Measurements from ENCODE around the gene PFKFB3. TPM values are rescaled to one million over a fixed set of nuclear protein-coding genes. Genes with fewer than 3 reads are reported as not detected.

PFKFB3 gene
- total and polyA plus RNA-seq, 2 of the 13 experiments (the other 11 are each of a cell fraction or from before 2014, with no cell fraction given): 1.2 to 13.3 TPM

DNA sequence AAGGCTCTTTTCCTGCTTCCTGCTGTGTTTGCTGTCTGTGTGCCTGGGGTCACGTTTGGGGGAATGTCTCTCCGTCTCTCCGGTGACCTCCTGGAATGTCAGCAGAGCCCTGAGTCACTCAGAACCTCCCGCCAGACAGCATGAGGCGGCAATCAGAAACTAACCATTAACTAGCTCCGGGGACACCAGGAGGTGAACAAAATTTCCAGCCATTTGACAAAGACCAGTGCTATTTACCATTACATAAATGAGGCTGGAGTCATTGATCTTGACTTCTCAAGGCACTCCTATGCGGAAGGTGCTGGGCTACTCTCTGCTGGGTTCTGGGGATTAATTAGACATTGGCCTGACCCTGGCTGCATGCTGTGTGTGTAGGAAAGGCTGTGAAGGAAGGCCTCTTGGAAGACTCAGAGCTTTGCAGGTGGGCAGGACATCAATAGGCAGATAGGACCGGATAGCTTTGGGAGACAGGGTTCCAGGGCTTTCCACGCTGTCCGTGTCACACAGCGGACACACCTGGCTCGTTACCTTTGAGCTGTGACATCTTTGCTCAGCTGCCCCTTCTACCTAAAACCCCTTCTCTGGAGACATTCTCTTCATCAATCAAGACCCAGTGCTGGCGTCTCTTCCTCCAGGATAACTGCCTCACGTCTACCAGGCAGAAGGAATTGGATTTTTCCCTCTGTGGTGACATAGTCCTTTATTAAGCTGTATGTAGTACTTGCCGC, 77.0 kb downstream of the PFKFB3 start (continued):
- TF ChIP-seq, protein P1, sequence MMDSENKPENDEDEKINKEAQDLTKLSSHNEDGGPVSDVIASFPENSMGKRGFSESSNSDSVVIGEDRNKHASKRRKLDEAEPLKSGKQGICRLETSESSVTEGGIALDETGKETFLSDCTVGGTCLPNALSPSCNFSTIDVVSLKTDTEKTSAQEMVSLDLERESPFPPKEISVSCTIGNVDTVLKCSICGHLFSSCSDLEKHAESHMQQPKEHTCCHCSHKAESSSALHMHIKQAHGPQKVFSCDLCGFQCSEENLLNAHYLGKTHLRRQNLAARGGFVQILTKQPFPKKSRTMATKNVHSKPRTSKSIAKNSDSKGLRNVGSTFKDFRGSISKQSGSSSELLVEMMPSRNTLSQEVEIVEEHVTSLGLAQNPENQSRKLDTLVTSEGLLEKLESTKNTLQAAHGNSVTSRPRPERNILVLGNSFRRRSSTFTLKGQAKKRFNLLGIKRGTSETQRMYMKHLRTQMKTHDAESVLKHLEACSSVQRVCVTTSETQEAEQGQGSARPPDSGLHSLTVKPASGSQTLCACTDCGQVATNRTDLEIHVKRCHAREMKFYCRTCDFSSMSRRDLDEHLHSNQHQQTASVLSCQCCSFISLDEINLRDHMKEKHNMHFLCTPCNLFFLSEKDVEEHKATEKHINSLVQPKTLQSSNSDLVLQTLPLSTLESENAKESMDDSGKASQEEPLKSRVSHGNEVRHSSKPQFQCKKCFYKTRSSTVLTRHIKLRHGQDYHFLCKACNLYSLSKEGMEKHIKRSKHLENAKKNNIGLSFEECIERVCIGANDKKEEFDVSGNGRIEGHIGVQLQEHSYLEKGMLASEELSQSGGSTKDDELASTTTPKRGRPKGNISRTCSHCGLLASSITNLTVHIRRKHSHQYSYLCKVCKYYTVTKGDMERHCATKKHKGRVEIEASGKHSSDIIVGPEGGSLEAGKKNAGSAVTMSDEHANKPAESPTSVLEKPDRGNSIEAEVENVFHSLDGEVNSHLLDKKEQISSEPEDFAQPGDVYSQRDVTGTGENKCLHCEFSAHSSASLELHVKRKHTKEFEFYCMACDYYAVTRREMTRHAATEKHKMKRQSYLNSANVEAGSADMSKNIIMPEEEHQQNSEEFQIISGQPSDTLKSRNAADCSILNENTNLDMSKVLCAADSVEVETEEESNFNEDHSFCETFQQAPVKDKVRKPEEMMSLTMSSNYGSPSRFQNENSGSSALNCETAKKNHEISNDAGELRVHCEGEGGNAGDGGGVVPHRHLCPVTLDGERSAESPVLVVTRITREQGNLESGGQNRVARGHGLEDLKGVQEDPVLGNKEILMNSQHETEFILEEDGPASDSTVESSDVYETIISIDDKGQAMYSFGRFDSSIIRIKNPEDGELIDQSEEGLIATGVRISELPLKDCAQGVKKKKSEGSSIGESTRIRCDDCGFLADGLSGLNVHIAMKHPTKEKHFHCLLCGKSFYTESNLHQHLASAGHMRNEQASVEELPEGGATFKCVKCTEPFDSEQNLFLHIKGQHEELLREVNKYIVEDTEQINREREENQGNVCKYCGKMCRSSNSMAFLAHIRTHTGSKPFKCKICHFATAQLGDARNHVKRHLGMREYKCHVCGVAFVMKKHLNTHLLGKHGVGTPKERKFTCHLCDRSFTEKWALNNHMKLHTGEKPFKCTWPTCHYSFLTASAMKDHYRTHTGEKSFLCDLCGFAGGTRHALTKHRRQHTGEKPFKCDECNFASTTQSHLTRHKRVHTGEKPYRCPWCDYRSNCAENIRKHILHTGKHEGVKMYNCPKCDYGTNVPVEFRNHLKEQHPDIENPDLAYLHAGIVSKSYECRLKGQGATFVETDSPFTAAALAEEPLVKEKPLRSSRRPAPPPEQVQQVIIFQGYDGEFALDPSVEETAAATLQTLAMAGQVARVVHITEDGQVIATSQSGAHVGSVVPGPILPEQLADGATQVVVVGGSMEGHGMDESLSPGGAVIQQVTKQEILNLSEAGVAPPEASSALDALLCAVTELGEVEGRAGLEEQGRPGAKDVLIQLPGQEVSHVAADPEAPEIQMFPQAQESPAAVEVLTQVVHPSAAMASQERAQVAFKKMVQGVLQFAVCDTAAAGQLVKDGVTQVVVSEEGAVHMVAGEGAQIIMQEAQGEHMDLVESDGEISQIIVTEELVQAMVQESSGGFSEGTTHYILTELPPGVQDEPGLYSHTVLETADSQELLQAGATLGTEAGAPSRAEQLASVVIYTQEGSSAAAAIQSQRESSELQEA (CRISPR knock-in tag; IDR thresholded peaks at IDR 0.05; ENCODE audit: not compliant biosample characterization): no peak
- no peak for TF ChIP-seq ARNT (IDR thresholded peaks at IDR 0.05)
- TF ChIP-seq, protein P2, sequence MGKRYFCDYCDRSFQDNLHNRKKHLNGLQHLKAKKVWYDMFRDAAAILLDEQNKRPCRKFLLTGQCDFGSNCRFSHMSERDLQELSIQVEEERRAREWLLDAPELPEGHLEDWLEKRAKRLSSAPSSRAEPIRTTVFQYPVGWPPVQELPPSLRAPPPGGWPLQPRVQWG (CRISPR knock-in tag; IDR thresholded peaks at IDR 0.05; ENCODE audit: borderline replicate concordance, low read depth): no peak
- no peak for TF ChIP-seq BRCA1 (CRISPR knock-in tag; IDR thresholded peaks at IDR 0.05)
- TF ChIP-seq, protein P3, sequence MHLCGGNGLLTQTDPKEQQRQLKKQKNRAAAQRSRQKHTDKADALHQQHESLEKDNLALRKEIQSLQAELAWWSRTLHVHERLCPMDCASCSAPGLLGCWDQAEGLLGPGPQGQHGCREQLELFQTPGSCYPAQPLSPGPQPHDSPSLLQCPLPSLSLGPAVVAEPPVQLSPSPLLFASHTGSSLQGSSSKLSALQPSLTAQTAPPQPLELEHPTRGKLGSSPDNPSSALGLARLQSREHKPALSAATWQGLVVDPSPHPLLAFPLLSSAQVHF (CRISPR knock-in tag; IDR thresholded peaks at IDR 0.05): no peak
- TF ChIP-seq ARNT2 (CRISPR knock-in tag; IDR thresholded peaks at IDR 0.05; ENCODE audit: low read depth): no peak
- TF ChIP-seq SMARCC2 (IDR thresholded peaks at IDR 0.05): no peak
- no peak for TF ChIP-seq TEAD2 (CRISPR knock-in tag; IDR thresholded peaks at IDR 0.05)
- TF ChIP-seq ZNF891 (CRISPR knock-in tag; IDR thresholded peaks at IDR 0.05): no peak
- TF ChIP-seq, protein P4, sequence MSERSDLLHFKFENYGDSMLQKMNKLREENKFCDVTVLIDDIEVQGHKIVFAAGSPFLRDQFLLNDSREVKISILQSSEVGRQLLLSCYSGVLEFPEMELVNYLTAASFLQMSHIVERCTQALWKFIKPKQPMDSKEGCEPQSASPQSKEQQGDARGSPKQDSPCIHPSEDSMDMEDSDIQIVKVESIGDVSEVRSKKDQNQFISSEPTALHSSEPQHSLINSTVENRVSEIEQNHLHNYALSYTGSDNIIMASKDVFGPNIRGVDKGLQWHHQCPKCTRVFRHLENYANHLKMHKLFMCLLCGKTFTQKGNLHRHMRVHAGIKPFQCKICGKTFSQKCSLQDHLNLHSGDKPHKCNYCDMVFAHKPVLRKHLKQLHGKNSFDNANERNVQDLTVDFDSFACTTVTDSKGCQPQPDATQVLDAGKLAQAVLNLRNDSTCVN (CRISPR knock-in tag; IDR thresholded peaks at IDR 0.05; ENCODE audit: borderline replicate concordance): 0 out of 2 replicates have a peak, but pooled peaks have one; percentile 22
- TF ChIP-seq ZNF24 (IDR thresholded peaks at IDR 0.05): no peak
- TF ChIP-seq ZNF468 (CRISPR knock-in tag; IDR thresholded peaks at IDR 0.05): no peak
- TF ChIP-seq DPF2 (CRISPR knock-in tag; IDR thresholded peaks at IDR 0.05; ENCODE audit: borderline replicate concordance, low read depth): no peak
- no peak for TF ChIP-seq GTF3A (CRISPR knock-in tag; conservative IDR thresholded peaks at IDR 0.05)
- no peak for TF ChIP-seq ZBTB42 (CRISPR knock-in tag; IDR thresholded peaks at IDR 0.05)
- TF ChIP-seq KLF16 (CRISPR knock-in tag; IDR thresholded peaks at IDR 0.05): 0 out of 4 replicates have a peak, but pooled peaks of 1 of the 2 experiments have one; percentile 24
- TF ChIP-seq ZNF547 (CRISPR knock-in tag; IDR thresholded peaks at IDR 0.05): no peak
- no peak for TF ChIP-seq ZNF446 (CRISPR knock-in tag; IDR thresholded peaks at IDR 0.05)
- no peak for TF ChIP-seq PCBP2 (optimal IDR thresholded peaks at IDR 0.05; ENCODE audit: low read depth, low read length, poor library complexity, severe bottlenecking)
